ENCODE measurements around the gene PTPRE.

GRCh38 chr10:127866276-127867013 is 40.5 kb upstream of the PTPRE start:
- TF ChIP-seq CTCF (IDR thresholded peaks at IDR 0.05) (no peak), RCOR1 (IDR thresholded peaks at IDR 0.05; ENCODE audit: low read length) (no peak), MXI1 (IDR thresholded peaks at IDR 0.05; ENCODE audit: low read depth, low read length) (no peak), RFX5 (IDR thresholded peaks at IDR 0.05; ENCODE audit: low read length) (no peak), SIN3A (IDR thresholded peaks at IDR 0.05; ENCODE audit: borderline replicate concordance, low read depth, low read length) (no peak), NRF1 (IDR thresholded peaks at IDR 0.05; ENCODE audit: low read depth, low read length) (no peak), ZBTB33 (IDR thresholded peaks at IDR 0.05; ENCODE audit: borderline replicate concordance, low read depth) (no peak), RAD21 (IDR thresholded peaks at IDR 0.05; ENCODE audit: low read length) (no peak), SMC3 (IDR thresholded peaks at IDR 0.05; ENCODE audit: low read depth, low read length) (no peak), EP300 (IDR thresholded peaks at IDR 0.05; ENCODE audit: borderline replicate concordance in 1 of 2, low read depth in 1 of 2, low read length in 1 of 2) (no peak), EZH2phosphoT487 (IDR thresholded peaks at IDR 0.05; ENCODE audit: borderline replicate concordance, low read depth) (no peak), ELF1 (IDR thresholded peaks at IDR 0.05) (no peak), FOSL2 (IDR thresholded peaks at IDR 0.05; ENCODE audit: borderline replicate concordance, low read depth) (no peak), JUND (IDR thresholded peaks at IDR 0.05) (no peak)
